ENCODE data around the gene ECM1. TPM values are rescaled to one million over a fixed set of nuclear protein-coding genes. Genes with fewer than 3 reads are reported as not detected.
A peak's percentile ranks its signal among the peaks of the same experiment; 100 is the strongest.

The ECM1 gene
- polyA plus RNA-seq, 1 experiment = 122 TPM

DNA sequence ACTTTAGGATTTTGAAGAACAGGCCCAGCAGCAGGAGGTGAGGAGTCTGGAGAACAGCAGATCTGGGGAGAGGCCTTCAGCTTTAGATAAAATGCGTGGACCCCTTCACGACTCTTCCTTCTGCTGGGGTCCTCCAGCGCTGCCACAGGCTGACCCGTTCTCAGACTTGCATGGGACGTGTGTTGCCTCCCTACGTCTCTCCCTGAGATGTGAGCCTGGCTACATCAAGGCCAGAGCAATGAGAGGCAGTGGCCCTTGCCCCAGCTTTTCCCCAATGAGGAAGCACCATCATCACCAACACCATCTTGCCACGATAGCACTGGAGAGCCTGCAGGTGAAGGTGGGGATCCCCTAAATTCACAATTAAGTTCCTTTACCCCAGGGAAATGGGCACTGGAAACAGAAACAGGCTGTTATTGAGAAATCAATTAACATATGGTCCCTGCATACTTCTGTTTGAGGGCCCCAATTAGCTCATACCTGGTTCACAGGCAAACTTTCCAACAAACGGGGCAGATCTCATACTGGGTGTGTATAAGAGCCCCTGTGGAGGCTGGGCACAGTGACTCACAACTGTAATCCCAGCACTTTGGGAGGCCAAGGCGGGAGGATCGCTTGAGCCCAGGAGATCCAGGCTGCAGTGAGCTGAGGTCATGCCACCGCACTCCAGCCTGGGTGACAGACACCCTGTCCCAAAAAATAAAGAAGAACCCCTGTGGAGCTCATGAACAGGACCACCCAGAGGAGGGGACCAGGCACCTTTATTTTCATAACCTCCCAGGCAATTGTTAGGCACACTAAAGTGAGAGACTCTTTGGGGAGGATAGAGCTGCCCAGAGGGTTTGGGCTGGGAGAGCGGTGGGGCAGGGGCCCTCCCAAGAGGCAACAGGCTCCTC is 29.2 kb downstream of the ECM1 start:
- CTCF ChIA-PET = interaction anchor here (0.8 to 3.7 kb wide), 4 partner anchors 11 to 281 kb away, joined by 3 to 17 read pairs (median 4); no protein-coding TSS in a partner anchor
- H3K27me3 ChIP-seq (ENCODE audit: control insufficient read depth, insufficient read depth, low read length) = no peaks in the 10 kb centered on the region
- DNase-seq (ENCODE audit: low read depth, low spot score) = no peak
- TF ChIP-seq, protein P1, sequence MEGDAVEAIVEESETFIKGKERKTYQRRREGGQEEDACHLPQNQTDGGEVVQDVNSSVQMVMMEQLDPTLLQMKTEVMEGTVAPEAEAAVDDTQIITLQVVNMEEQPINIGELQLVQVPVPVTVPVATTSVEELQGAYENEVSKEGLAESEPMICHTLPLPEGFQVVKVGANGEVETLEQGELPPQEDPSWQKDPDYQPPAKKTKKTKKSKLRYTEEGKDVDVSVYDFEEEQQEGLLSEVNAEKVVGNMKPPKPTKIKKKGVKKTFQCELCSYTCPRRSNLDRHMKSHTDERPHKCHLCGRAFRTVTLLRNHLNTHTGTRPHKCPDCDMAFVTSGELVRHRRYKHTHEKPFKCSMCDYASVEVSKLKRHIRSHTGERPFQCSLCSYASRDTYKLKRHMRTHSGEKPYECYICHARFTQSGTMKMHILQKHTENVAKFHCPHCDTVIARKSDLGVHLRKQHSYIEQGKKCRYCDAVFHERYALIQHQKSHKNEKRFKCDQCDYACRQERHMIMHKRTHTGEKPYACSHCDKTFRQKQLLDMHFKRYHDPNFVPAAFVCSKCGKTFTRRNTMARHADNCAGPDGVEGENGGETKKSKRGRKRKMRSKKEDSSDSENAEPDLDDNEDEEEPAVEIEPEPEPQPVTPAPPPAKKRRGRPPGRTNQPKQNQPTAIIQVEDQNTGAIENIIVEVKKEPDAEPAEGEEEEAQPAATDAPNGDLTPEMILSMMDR (IDR thresholded peaks at IDR 0.05; ENCODE audit: low read depth, low read length) = no peak
- H3K27ac ChIP-seq (ENCODE audit: low read depth, low read length) = peak overlapping the region; percentile 65
- H3K4me3 ChIP-seq (ENCODE audit: low read depth, low read length) = no peak overlapping the region
- POLR2A ChIA-PET = interaction anchor here (0.6 kb wide), 1 partner anchor 8 kb away, joined by 6 read pairs; no protein-coding TSS in a partner anchor
- H3K9me3 ChIP-seq (ENCODE audit: control insufficient read depth, insufficient read depth, low read length) = no peaks in the 10 kb centered on the region

DNA sequence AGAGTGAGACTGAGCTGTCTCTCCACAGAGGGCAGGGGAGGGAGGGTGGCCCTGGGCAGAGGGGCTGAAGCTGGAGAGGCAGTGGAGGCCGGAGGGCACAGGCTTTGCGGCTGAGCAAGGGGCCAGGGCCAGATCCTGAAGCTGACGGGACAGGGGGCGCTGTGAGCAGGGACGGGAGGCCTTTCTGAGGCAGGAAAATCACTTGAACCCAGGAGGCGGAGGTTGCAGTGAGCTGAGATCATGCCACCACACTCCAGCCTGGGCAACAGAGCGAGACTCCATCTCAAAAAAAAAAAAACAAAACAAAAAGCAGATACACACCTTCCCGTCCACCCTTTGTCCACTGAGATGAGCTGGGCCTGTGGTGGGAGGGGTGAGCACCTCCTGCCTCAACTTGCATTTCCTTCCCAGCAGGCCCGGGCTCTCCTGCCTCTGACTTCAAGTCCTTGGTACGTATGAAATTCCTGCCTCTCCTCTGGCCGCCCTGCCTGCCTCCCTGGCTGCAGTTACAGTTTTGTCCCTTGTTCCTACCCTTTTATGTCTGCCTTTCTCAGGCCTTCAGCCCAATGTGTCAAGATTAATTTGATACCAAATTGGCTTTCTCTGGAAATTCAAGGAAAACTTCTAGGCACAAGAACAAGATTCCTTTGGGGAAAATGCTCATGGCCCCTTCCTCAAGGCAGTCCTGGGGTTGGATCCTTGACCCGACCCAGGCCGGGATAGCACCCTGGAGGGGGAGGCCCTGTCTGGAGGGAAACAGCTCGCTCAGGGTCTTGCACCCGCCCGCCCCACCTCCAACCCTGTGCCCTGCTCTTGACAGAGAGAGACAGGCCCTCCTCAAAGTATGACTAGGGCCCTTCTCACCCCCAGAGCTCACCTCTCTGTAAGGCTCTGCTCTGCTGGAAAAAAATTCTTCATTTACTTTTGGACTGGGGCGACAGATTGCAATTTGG is 30.1 kb downstream of the ECM1 start:
- no peaks in the 10 kb centered on the region for H3K27me3 ChIP-seq (ENCODE audit: control insufficient read depth, insufficient read depth, low read length)
- TF ChIP-seq, protein P1 (IDR thresholded peaks at IDR 0.05; ENCODE audit: low read depth, low read length) = no peak
- H3K27ac ChIP-seq (ENCODE audit: low read depth, low read length) = peak overlapping the region; percentile 73
- no peaks in the 10 kb centered on the region for H3K9me3 ChIP-seq (ENCODE audit: control insufficient read depth, insufficient read depth, low read length)
- ChIA-PET CTCF (interaction anchor here (0.6 to 3.7 kb wide), 4 partner anchors 10 to 282 kb away, joined by 3 to 17 read pairs (median 4); no protein-coding TSS in a partner anchor), POLR2A (interaction anchor here (0.6 kb wide), 2 partner anchors 9 to 54 kb away, joined by 5 to 6 read pairs; no protein-coding TSS in a partner anchor)
- peak; percentile 42 for DNase-seq (ENCODE audit: low read depth, low spot score)
- no peak overlapping the region for H3K4me3 ChIP-seq (ENCODE audit: low read depth, low read length)

DNA sequence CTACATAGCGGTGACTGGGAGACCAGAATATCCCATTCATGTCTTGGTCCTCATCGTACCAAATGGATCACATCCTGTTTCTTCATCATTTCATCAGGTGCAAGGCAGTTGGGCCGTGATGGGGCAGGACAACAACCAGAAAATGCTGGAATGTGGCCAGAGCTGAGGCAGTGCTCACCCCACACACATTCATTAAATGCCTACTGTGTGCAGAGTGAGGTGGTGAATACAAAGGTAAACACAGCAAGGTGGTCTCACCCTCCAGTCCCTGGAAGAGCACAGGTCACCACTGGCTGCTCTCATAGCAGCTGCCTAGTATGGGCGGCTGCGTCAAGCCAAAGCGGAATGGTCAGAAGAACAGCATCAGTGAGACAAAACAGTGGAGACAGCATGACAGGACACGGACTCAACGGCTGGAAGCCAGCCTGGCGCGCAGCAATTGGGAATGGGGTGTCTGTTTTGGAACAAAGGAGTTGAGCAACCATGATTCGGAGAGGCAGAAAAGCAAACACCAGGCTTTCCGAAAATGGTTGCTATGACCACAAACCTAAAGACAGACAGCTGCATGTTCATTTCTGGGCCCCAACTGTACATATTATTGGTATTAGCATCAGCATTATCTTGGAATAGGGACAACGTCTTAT is 35.7 kb downstream of the ECM1 start:
- H3K27me3 ChIP-seq (ENCODE audit: control insufficient read depth, insufficient read depth, low read length) = no peaks in the 10 kb centered on the region
- H3K4me3 ChIP-seq (ENCODE audit: low read depth, low read length) = no peak overlapping the region
- H3K27ac ChIP-seq (ENCODE audit: low read depth, low read length) = no peak overlapping the region
- TF ChIP-seq, protein P1 (IDR thresholded peaks at IDR 0.05; ENCODE audit: low read depth, low read length) = no peak
- H3K9me3 ChIP-seq (ENCODE audit: control insufficient read depth, insufficient read depth, low read length) = no peaks in the 10 kb centered on the region
- CTCF ChIA-PET = interaction anchor here (0.5 to 2.3 kb wide), 4 partner anchors 11 to 290 kb away, joined by 3 to 18 read pairs (median 6); no protein-coding TSS in a partner anchor
- POLR2A ChIA-PET = interaction anchor here (0.6 kb wide), 1 partner anchor 175 kb away, joined by 3 read pairs; no protein-coding TSS in a partner anchor
- DNase-seq (ENCODE audit: low read depth, low spot score) = no peak

DNA sequence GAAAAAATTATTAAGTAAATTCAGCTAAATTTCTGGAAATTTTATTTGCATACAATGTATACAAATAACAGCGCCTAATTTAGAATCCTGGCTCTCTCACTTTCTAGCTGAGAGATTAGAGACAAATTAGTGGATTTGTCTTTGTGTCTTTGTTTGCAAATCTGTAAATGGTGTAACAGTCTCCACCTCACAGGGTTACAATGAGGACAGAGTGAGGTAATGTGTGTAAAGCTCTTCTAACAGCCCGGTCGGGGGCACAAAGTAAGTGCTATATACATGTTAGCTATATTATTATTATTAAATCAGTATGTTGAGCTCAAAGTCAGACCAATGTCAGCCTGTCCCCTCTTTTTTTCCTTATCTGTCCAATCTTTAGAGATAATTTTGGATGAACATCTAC is 36.3 kb downstream of the ECM1 start:
- no peaks in the 10 kb centered on the region for H3K9me3 ChIP-seq (ENCODE audit: control insufficient read depth, insufficient read depth, low read length)
- TF ChIP-seq, protein P1 (IDR thresholded peaks at IDR 0.05; ENCODE audit: low read depth, low read length) = no peak
- H3K27me3 ChIP-seq (ENCODE audit: control insufficient read depth, insufficient read depth, low read length) = no peaks in the 10 kb centered on the region
- H3K4me3 ChIP-seq (ENCODE audit: low read depth, low read length) = no peak overlapping the region
- no peak overlapping the region for H3K27ac ChIP-seq (ENCODE audit: low read depth, low read length)
- DNase-seq (ENCODE audit: low read depth, low spot score) = no peak
- POLR2A ChIA-PET = no interaction called here
- CTCF ChIA-PET = interaction anchor here (1.0 to 2.3 kb wide), 3 partner anchors 12 to 17 kb away, joined by 5 to 18 read pairs (median 8); no protein-coding TSS in a partner anchor
